ENCODE results near the gene TRPT1. TPM values are rescaled to one million over a fixed set of nuclear protein-coding genes. Genes with fewer than 3 reads are reported as not detected.

The TRPT1 gene
- total RNA-seq, 2 donors from 2014 or later = 45.6 to 60.4 TPM

DNA sequence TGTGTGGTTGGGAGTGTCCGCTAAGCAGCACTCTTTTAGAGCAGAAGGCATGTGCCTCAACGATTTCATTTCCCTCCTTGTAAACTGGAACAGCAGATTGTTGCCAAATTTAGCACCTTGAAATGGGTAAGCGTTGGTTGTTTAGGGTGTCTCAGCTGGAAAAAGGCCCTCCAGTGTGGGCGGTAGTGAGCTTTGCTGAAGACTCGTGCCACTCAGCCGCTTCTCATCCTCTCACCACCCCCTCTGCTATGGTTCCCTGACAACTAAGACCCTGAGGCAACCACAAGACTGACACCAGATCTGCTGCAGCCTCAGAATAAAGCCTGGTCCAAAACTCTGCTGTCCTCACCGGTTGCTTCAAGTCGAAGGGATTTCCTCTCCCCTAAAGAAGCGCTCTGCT is 29.4 kb downstream of the TRPT1 start:
- no peak overlapping the region for H3K27ac Mint-ChIP-seq
- no peaks in the 10 kb centered on the region for H3K9me3 ChIP-seq (ENCODE audit: control insufficient read depth, low read length)
- TF ChIP-seq CTCF (conservative IDR thresholded peaks at IDR 0.05) = no peak
- H3K36me3 ChIP-seq (ENCODE audit: control insufficient read depth, insufficient read depth, low read length) = peaks cover 90% of the 10 kb centered on the region
- H3K27me3 ChIP-seq (ENCODE audit: control insufficient read depth, insufficient read depth, low read length, poor library complexity, severe bottlenecking) = no peaks in the 10 kb centered on the region
- DNase-seq = no peak
- no peaks in the 10 kb centered on the region for H3K4me1 Mint-ChIP-seq
- no peaks in the 10 kb centered on the region for H3K9me3 Mint-ChIP-seq
- peaks cover 78% of the 10 kb centered on the region for H3K36me3 Mint-ChIP-seq (ENCODE audit: low read depth)
- H3K4me1 ChIP-seq (ENCODE audit: control insufficient read depth, insufficient read depth, low read length) = no peaks in the 10 kb centered on the region
- H3K27ac ChIP-seq (ENCODE audit: low read depth, low read length) = no peak overlapping the region
- no peaks in the 10 kb centered on the region for H3K27me3 Mint-ChIP-seq (ENCODE audit: insufficient read depth)
- H3K4me3 ChIP-seq (ENCODE audit: low read length) = no peak overlapping the region
- H3K4me3 Mint-ChIP-seq = no peak overlapping the region
- no peak overlapping the region for H3K9ac ChIP-seq (ENCODE audit: extremely low read depth, low read length, poor library complexity, severe bottlenecking)
- WGBS, 2 experiments (ENCODE audit: insufficient coverage in 1 of 2, insufficient read length in 1 of 2) = 96 to 97% methylated on average over 9 of the region's 9 CpGs

DNA sequence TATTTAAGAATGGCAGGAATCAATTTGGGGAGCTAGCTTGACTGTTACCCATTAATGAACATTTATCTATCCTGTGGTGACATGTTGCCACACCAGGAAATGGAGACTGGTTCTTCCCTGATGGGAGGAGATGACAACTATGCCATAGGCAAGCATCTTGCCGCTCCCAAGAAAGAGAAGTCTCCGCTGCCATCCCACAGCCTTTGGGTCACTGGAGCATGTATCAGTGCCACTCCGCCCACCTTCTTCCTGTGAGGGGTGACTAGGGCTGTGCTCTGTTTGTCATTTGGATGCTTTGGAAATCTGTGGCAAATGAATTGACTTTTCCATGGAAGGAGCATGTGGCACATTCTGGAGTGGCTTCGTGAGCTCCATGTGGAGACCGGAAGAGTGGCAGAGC is 33.6 kb downstream of the TRPT1 start:
- DNase-seq = no peak
- Mint-ChIP-seq H3K27me3 (ENCODE audit: insufficient read depth) (no peaks in the 10 kb centered on the region), H3K4me1 (no peaks in the 10 kb centered on the region), H3K4me3 (no peak overlapping the region), H3K9me3 (no peaks in the 10 kb centered on the region), H3K36me3 (ENCODE audit: low read depth) (peaks cover 71% of the 10 kb centered on the region), H3K27ac (peak overlapping the region; percentile 39)
- H3K4me3 ChIP-seq (ENCODE audit: low read length) = no peak overlapping the region
- WGBS, 2 experiments (ENCODE audit: insufficient coverage in 1 of 2, insufficient read length in 1 of 2) = 95 to 97% methylated on average over 4 to 5 of the region's 5 CpGs
- no peaks in the 10 kb centered on the region for H3K27me3 ChIP-seq (ENCODE audit: control insufficient read depth, insufficient read depth, low read length, poor library complexity, severe bottlenecking)
- H3K36me3 ChIP-seq (ENCODE audit: control insufficient read depth, insufficient read depth, low read length) = peaks cover 79% of the 10 kb centered on the region
- TF ChIP-seq CTCF (conservative IDR thresholded peaks at IDR 0.05) = no peak
- H3K9me3 ChIP-seq (ENCODE audit: control insufficient read depth, low read length) = no peaks in the 10 kb centered on the region
- no peak overlapping the region for H3K9ac ChIP-seq (ENCODE audit: extremely low read depth, low read length, poor library complexity, severe bottlenecking)
- no peak overlapping the region for H3K27ac ChIP-seq (ENCODE audit: low read depth, low read length)
- H3K4me1 ChIP-seq (ENCODE audit: control insufficient read depth, insufficient read depth, low read length) = no peaks in the 10 kb centered on the region

DNA sequence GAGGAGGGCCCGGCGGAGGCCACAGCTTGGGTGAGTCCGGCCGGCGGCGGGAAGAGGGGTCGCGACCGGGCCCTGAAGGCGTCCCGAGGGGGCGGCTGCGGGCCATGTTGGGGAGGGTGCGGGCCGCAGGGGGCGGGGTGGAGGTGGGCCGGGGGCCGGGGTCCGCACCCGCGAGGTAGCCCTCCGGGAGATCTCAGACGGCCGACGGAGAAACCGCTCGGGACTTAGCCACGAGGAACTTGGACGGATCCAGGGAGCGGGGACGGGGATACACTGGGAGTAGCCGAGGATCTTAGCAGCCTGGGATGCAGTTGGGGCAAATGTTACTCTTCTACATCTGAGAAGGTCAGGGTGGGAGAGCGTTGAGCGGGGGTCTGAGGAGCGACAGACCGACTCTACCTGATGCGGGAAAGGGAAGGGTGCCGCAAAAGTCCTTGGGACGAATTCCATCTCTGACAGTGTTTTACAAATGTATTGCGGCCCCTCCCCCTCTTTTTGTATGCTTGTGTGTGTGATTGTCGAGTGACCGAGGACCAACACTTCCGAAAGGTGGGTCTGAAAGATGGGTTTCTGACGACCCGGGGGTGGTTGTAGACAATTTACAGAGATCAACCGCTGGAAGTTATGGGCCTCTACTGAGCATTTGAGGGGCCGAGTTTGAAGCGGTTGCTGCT is 39.4 kb downstream of the TRPT1 start:
- Mint-ChIP-seq H3K9me3 (no peaks in the 10 kb centered on the region), H3K4me1 (peaks cover 6% of the 10 kb centered on the region), H3K27me3 (ENCODE audit: insufficient read depth) (no peaks in the 10 kb centered on the region), H3K36me3 (ENCODE audit: low read depth) (peaks cover 19% of the 10 kb centered on the region), H3K27ac (no peak overlapping the region), H3K4me3 (no peak overlapping the region)
- H3K9ac ChIP-seq (ENCODE audit: extremely low read depth, low read length, poor library complexity, severe bottlenecking) = no peak overlapping the region
- peaks cover 25% of the 10 kb centered on the region for H3K36me3 ChIP-seq (ENCODE audit: control insufficient read depth, insufficient read depth, low read length)
- no peaks in the 10 kb centered on the region for H3K27me3 ChIP-seq (ENCODE audit: control insufficient read depth, insufficient read depth, low read length, poor library complexity, severe bottlenecking)
- TF ChIP-seq CTCF (conservative IDR thresholded peaks at IDR 0.05) = no peak
- WGBS, 2 experiments (ENCODE audit: insufficient coverage in 1 of 2, insufficient read length in 1 of 2) = 2 to 3% methylated on average over 22 to 48 of the region's 48 CpGs
- no peak overlapping the region for H3K4me3 ChIP-seq (ENCODE audit: low read length)
- H3K27ac ChIP-seq (ENCODE audit: low read depth, low read length) = peak overlapping the region; percentile 89
- DNase-seq = no peak
- H3K4me1 ChIP-seq (ENCODE audit: control insufficient read depth, insufficient read depth, low read length) = peaks cover 4% of the 10 kb centered on the region
- H3K9me3 ChIP-seq (ENCODE audit: control insufficient read depth, low read length) = no peaks in the 10 kb centered on the region
